ENCODE data around the gene DHRS3. TPM values are rescaled to one million over a fixed set of nuclear protein-coding genes. Genes with fewer than 3 reads are reported as not detected.

DHRS3 gene
- total RNA-seq, 1 experiment from 2014 or later: 239 TPM

GRCh38 chr1:12585536-12585935 is 32.5 kb downstream of the DHRS3 start:
- DNase-seq: no peak
- Mint-ChIP-seq H3K27me3 (ENCODE audit: unreplicated experiment) (no peaks in the 10 kb centered on the region), H3K27ac (ENCODE audit: unreplicated experiment) (no peak overlapping the region), H3K36me3 (ENCODE audit: insufficient read depth, unreplicated experiment) (peaks cover 49% of the 10 kb centered on the region), H3K4me1 (ENCODE audit: low read depth, unreplicated experiment) (peaks cover 15% of the 10 kb centered on the region), H3K4me3 (ENCODE audit: low read depth, unreplicated experiment) (no peak overlapping the region), H3K9me3 (ENCODE audit: low read depth, unreplicated experiment) (no peaks in the 10 kb centered on the region)
- TF ChIP-seq CTCF (IDR thresholded peaks at IDR 0.05; ENCODE audit: unreplicated experiment): no peak
- BruUV-seq (replicated peaks): no TSS peak
- CTCF ChIA-PET: interaction anchor here (1.1 kb wide), 1 partner anchor 10 kb away, joined by 3 read pairs; no protein-coding TSS in a partner anchor
- intact Hi-C loops (cut with micrococcal nuclease; ENCODE audit: unreplicated experiment): no loop called here

GRCh38 chr1:12584900-12585525 is 33.0 kb downstream of the DHRS3 start:
- CTCF ChIA-PET: interaction anchor here (1.1 kb wide), 1 partner anchor 10 kb away, joined by 3 read pairs; no protein-coding TSS in a partner anchor
- Mint-ChIP-seq H3K27ac (ENCODE audit: unreplicated experiment) (no peak overlapping the region), H3K27me3 (ENCODE audit: unreplicated experiment) (no peaks in the 10 kb centered on the region), H3K4me3 (ENCODE audit: low read depth, unreplicated experiment) (no peak overlapping the region), H3K36me3 (ENCODE audit: insufficient read depth, unreplicated experiment) (peaks cover 48% of the 10 kb centered on the region), H3K4me1 (ENCODE audit: low read depth, unreplicated experiment) (peaks cover 15% of the 10 kb centered on the region), H3K9me3 (ENCODE audit: low read depth, unreplicated experiment) (no peaks in the 10 kb centered on the region)
- no peak for DNase-seq
- intact Hi-C loops (cut with micrococcal nuclease; ENCODE audit: unreplicated experiment): no loop called here
- TF ChIP-seq CTCF (IDR thresholded peaks at IDR 0.05; ENCODE audit: unreplicated experiment): no peak
- no TSS peak for BruUV-seq (replicated peaks)

- CTCF ChIA-PET: no interaction called here
- Mint-ChIP-seq H3K27me3 (ENCODE audit: unreplicated experiment) (no peaks in the 10 kb centered on the region), H3K4me1 (ENCODE audit: low read depth, unreplicated experiment) (peaks cover 10% of the 10 kb centered on the region), H3K9me3 (ENCODE audit: low read depth, unreplicated experiment) (no peaks in the 10 kb centered on the region), H3K4me3 (ENCODE audit: low read depth, unreplicated experiment) (no peak overlapping the region), H3K27ac (ENCODE audit: unreplicated experiment) (peak overlapping the region; percentile 56), H3K36me3 (ENCODE audit: insufficient read depth, unreplicated experiment) (peaks cover 44% of the 10 kb centered on the region)
- no peak for TF ChIP-seq CTCF (IDR thresholded peaks at IDR 0.05; ENCODE audit: unreplicated experiment)
- BruUV-seq (replicated peaks): no TSS peak
- intact Hi-C loops (cut with micrococcal nuclease; ENCODE audit: unreplicated experiment): no loop called here
- DNase-seq: no peak
Observed at GRCh38 chr1:12583484-12583883, 34.5 kb downstream of the DHRS3 start.

- Mint-ChIP-seq H3K4me1 (ENCODE audit: low read depth, unreplicated experiment) (peaks cover 2% of the 10 kb centered on the region), H3K27me3 (ENCODE audit: unreplicated experiment) (no peaks in the 10 kb centered on the region), H3K36me3 (ENCODE audit: insufficient read depth, unreplicated experiment) (peaks cover 43% of the 10 kb centered on the region), H3K4me3 (ENCODE audit: low read depth, unreplicated experiment) (no peak overlapping the region), H3K27ac (ENCODE audit: unreplicated experiment) (peak overlapping the region; percentile 56), H3K9me3 (ENCODE audit: low read depth, unreplicated experiment) (no peaks in the 10 kb centered on the region)
- no TSS peak for BruUV-seq (replicated peaks)
- CTCF ChIA-PET: no interaction called here
- DNase-seq: no peak
- TF ChIP-seq CTCF (IDR thresholded peaks at IDR 0.05; ENCODE audit: unreplicated experiment): no peak
- intact Hi-C loops (cut with micrococcal nuclease; ENCODE audit: unreplicated experiment): no loop called here
Observed at GRCh38 chr1:12582649-12583048, 35.4 kb downstream of the DHRS3 start.
